ENCODE data around the gene RPF1. TPM values are rescaled to one million over a fixed set of nuclear protein-coding genes. Genes with fewer than 3 reads are reported as not detected.

Gene RPF1
- total and polyA plus RNA-seq, 2 of the 8 experiments (the other 6 are each of a cell fraction or from before 2014, with no cell fraction given): 18.7 to 41.8 TPM

GRCh38 chr1:84493747-84494146, 14.7 kb downstream of the RPF1 start:
- H3K36me3 ChIP-seq (ENCODE audit: control insufficient read depth in 2 of 4, insufficient read depth in 4 of 4, low read length in 3 of 4): peaks cover 15 to 68% (median 41%) of the 10 kb centered on the region in 4 experiments
- H2AFZ ChIP-seq (ENCODE audit: low read length): no peak overlapping the region
- no peaks in the 10 kb centered on the region for H3K27me3 ChIP-seq (replicated peaks in 1 of 4; ENCODE audit: control insufficient read depth in 3 of 4, extremely low read depth in 1 of 4, insufficient read depth in 3 of 4, low read length in 3 of 4)
- no peaks in the 10 kb centered on the region for H3K9me3 ChIP-seq (ENCODE audit: insufficient read depth in 2 of 2, low read depth in 1 of 2, low read length in 1 of 2)
- no peak overlapping the region for H2BK20ac ChIP-seq (ENCODE audit: low read length)
- no peak overlapping the region for H4K91ac ChIP-seq (replicated peaks; ENCODE audit: insufficient read length, low read length)
- POLR2A ChIA-PET (ENCODE audit: partially characterized antibody): interaction anchor here (1.7 kb wide), 1 partner anchor 11 kb away, joined by 4 read pairs; no protein-coding TSS in a partner anchor
- no peak overlapping the region for H2BK5ac ChIP-seq (ENCODE audit: low read depth, low read length)
- no peak overlapping the region for H3K4ac ChIP-seq (replicated peaks; ENCODE audit: insufficient read length, low read depth, low read length)
- no peak overlapping the region for H3K23ac ChIP-seq (ENCODE audit: insufficient read length)
- H3K56ac ChIP-seq (replicated peaks; ENCODE audit: insufficient read length, low read depth, low read length): no peak overlapping the region
- CTCF ChIA-PET (ENCODE audit: partially characterized antibody): interaction anchor here (0.5 kb wide), 1 partner anchor 91 kb away, joined by 3 read pairs; no protein-coding TSS in a partner anchor
- no peak for TF ChIP-seq SP1 (IDR thresholded peaks at IDR 0.05; ENCODE audit: low read depth, low read length)
- no peak for TF ChIP-seq MAFK (IDR thresholded peaks at IDR 0.05; ENCODE audit: low read depth, low read length)
- TF ChIP-seq CBX8 (IDR thresholded peaks at IDR 0.05; ENCODE audit: borderline replicate concordance, low read depth, low read length): no peak
- TF ChIP-seq CREB1 (IDR thresholded peaks at IDR 0.05): no peak
- H3K79me2 ChIP-seq (ENCODE audit: control insufficient read depth in 1 of 2, insufficient read depth in 2 of 2, low read length in 2 of 2): no peaks in the 10 kb centered on the region
- no peak overlapping the region for H4K8ac ChIP-seq (ENCODE audit: extremely low read depth, insufficient read depth, low read length)
- no peaks in the 10 kb centered on the region for H3K4me1 ChIP-seq (replicated peaks in 1 of 4; ENCODE audit: control insufficient read depth in 3 of 4, insufficient read depth in 4 of 4, low read length in 3 of 4)
- DNase-seq (ENCODE audit: low read depth in 1 of 2, low spot score in 2 of 2): no peak
- no peak overlapping the region for H2BK15ac ChIP-seq (ENCODE audit: low read length)
- H2AK5ac ChIP-seq (ENCODE audit: low read depth, low read length): no peak overlapping the region
- H4K20me1 ChIP-seq (replicated peaks in 1 of 2; ENCODE audit: control insufficient read depth in 1 of 2, insufficient read depth in 2 of 2, low read length in 2 of 2): no peaks in the 10 kb centered on the region
- H4K5ac ChIP-seq (ENCODE audit: insufficient read length, low read depth, low read length): no peak overlapping the region
- WGBS, 2 experiments (ENCODE audit: extremely low coverage in 1 of 2, insufficient coverage in 1 of 2, insufficient read length in 1 of 2, insufficient replicate concordance in 2 of 2, low coverage in 1 of 2, low lambda C conversion rate in 2 of 2, missing lambda C conversion rate in 1 of 2): 82% methylated on average over 1 of the region's 1 CpG; no CpG with 5 or more reads in 1 of the 2 experiments
- FAIRE-seq: no peak
- H3K79me1 ChIP-seq (ENCODE audit: low read depth, low read length): no peaks in the 10 kb centered on the region
- no peak overlapping the region for H2BK12ac ChIP-seq (ENCODE audit: low read depth, low read length)
- no peak overlapping the region for H3K18ac ChIP-seq (ENCODE audit: extremely low read depth, low read length)
- no peak overlapping the region for H3K4me2 ChIP-seq (ENCODE audit: insufficient read depth in 1 of 2, low read depth in 2 of 2, low read length in 2 of 2)
- no peaks in the 10 kb centered on the region for H3K23me2 ChIP-seq (ENCODE audit: low read depth, low read length)
- H2BK120ac ChIP-seq (replicated peaks; ENCODE audit: low read depth, low read length): no peak overlapping the region
- no peak overlapping the region for H3K4me3 ChIP-seq (ENCODE audit: extremely low read depth in 1 of 4, insufficient read depth in 2 of 4, low read depth in 3 of 4, low read length in 4 of 4)
- H3K27ac ChIP-seq (ENCODE audit: low read depth, low read length): no peak overlapping the region
- H3K9ac ChIP-seq (replicated peaks in 1 of 4; ENCODE audit: extremely low read depth in 1 of 4, low read depth in 3 of 4, low read length in 3 of 4): no peak overlapping the region
- no peak overlapping the region for H3K14ac ChIP-seq (ENCODE audit: insufficient read length)
